Adrenal gland (tissue), 12 donors: ENCODE results near the gene FAM9B. TPM values are rescaled to one million over a fixed set of nuclear protein-coding genes. Genes with fewer than 3 reads are reported as not detected.
"Not testable (repeated sequence)": the region's sequence is repeated elsewhere in the genome, so short reads cannot be mapped to it uniquely, and the experiment has no call there.

Source experiments
- DNase-seq, 7 donors: peaks; one replicate each; pipeline ENCODE4 v3.0.0-alpha.2; 2019 to 2020
- H3K27ac ChIP-seq, 5 donors: fragments of 200-600 bp; sonication (generic) in 4 of 5; 1 replicate in 3 of 5; 2 replicates in 2 of 5; pipeline versions ENCODE4 v1.5.1 to v1.8.0; 2016 to 2020; ENCODE audit warnings: mild to moderate bottlenecking in 1 of 5
- H3K27me3 ChIP-seq: fragments of 200-600 bp; 2 replicates; pipeline ENCODE4 v1.8.0; 2021
- H3K36me3 ChIP-seq, 2 donors: fragments of 200-600 bp; replicated peaks in 1 of 2; 1 replicate in 1 of 2; 2 replicates in 1 of 2; pipeline versions ENCODE4 v1.5.1 to v1.8.0; 2018 to 2022
- H3K4me1 ChIP-seq, 2 donors: fragments of 200-600 bp; replicated peaks in 1 of 2; 1 replicate in 1 of 2; 2 replicates in 1 of 2; pipeline versions ENCODE4 v1.5.1 to v1.8.0; 2018 to 2021
- H3K4me3 ChIP-seq, 4 donors: fragments of 200-600 bp; sonication (generic) in 3 of 4; one replicate each; pipeline ENCODE4 v1.5.1; 2016 to 2018
- H3K9me3 ChIP-seq, 3 donors: fragments of 200-600 bp; sonication (generic) in 1 of 3; replicated peaks in 1 of 3; 1 replicate in 2 of 3; 2 replicates in 1 of 3; pipeline versions ENCODE4 v1.5.1 to v1.8.0; 2016 to 2021
- CTCF ChIP-seq, 6 experiments: fragments of 450-650 bp in 4 of 6; fragments of 200-600 bp in 2 of 6; sonication (generic) in 1 of 6; IDR thresholded peaks; 1 replicate in 5 of 6; 2 replicates in 1 of 6; pipeline versions ENCODE4 v1.5.1 to v1.8.0; 2016 to 2021; ENCODE audit warnings: antibody characterized with exemption in 6 of 6, mild to moderate bottlenecking in 2 of 6, moderate library complexity in 1 of 6
- POLR2A ChIP-seq, 2 donors: fragments of 450-650 bp; IDR thresholded peaks; one replicate each; pipeline ENCODE4 v1.6.1; 2017; ENCODE audit warnings: antibody characterized with exemption in 2 of 2, mild to moderate bottlenecking in 2 of 2, moderate library complexity in 1 of 2
- WGBS, 4 donors: extraction: QIAGEN DNeasy Blood & Tissue Kit in 2 of 4; methylation state at CpG; one replicate each; pipeline versions ENCODE4 v1.1.5 to v1.1.7; 2013 to 2017; 5-methylcytosine and 5-hydroxymethylcytosine counted together
- intact Hi-C, 2 donors: fragments of 100-400 bp; cut with DNase I; formaldehyde crosslinking; loops; one replicate each; pipeline versions ENCODE4 v1.14.1 to v1.15.0; 2022 to 2023
- polyA plus RNA-seq, 3 donors: library from polyadenylated mRNA; stranded (reverse); fragments of 200-250 nt in 2 of 3; fragments of 350-450 nt in 1 of 3; fragmentation: Illumina TruSeq in 1 of 3; extraction: RNeasy Lipid Tissue Mini Kit (QIAGEN cat#74804) in 1 of 3; gene quantifications; one replicate each; pipeline ENCODE4 v1.2.3, GENCODE V29; 2013 to 2014
- total RNA-seq, 9 donors: library from RNA; depleted of rRNA in 4 of 9; stranded (reverse); fragments of >200 nt in 4 of 9; fragments of 120-200 nt in 1 of 9; fragmentation: NEBNext Ultra II Directional in 1 of 9; extraction: Animal tissue kit (Norgen Biotek cat#: 25700) in 1 of 9; gene quantifications; one replicate each; pipeline versions ENCODE4 v1.1.0 to v1.2.4, GENCODE V29; 2013 to 2023
- donor health status: healthy with polysubstance abuse.
- donor health status: Bipolar disorder and iron deficiency.
- donor health status: DM: yes; HTN: yes; CAD: no.
- donor health status: DM: no; HTN: no; CAD: no.
- donor health status: DM: no; HTN: no; CAD: no.
- donor health status: DM: yes; HTN: yes; CAD: no.

The FAM9B gene
- total and polyA plus RNA-seq, 12 donors: 0.44 to 0.56 (median 0.44) TPM; not detected in 9

GRCh38 chrX:9023293-9023692, 10.6 kb downstream of the FAM9B start:
- Histone ChIP-seq H3K4me1 (no peaks in the 10 kb centered on the region), H3K27ac (no peak overlapping the region), H3K36me3 (no peaks in the 10 kb centered on the region), H3K4me3 (no peak overlapping the region), H3K9me3 (no peaks in the 10 kb centered on the region), H3K27me3 (no peaks in the 10 kb centered on the region)
- peak in 1 of 7 donors; percentile 0 for DNase-seq
- intact Hi-C loops: no loop called here
- TF ChIP-seq POLR2A (IDR thresholded peaks at IDR 0.05) (no peak), CTCF (IDR thresholded peaks at IDR 0.05) (no peak)
- WGBS, 4 donors: 65 to 74% (median 65%) methylated on average over 2 of the region's 2 CpGs

GRCh38 chrX:9019151-9019550, 14.8 kb downstream of the FAM9B start:
- TF ChIP-seq POLR2A (IDR thresholded peaks at IDR 0.05): no peak
- no peak for TF ChIP-seq CTCF (IDR thresholded peaks at IDR 0.05)
- Histone ChIP-seq H3K27ac (no peak overlapping the region), H3K27me3 (no peaks in the 10 kb centered on the region), H3K4me1 (no peaks in the 10 kb centered on the region), H3K4me3 (no peak overlapping the region), H3K36me3 (no peaks in the 10 kb centered on the region), H3K9me3 (no peaks in the 10 kb centered on the region)
- 73 to 80% (median 79%) methylated on average over 2 of the region's 2 CpGs for WGBS, 4 donors
- DNase-seq: no peak
- intact Hi-C loops: no loop called here

- H3K27me3 ChIP-seq, H3K4me1 ChIP-seq, intact Hi-C loops, H3K9me3 ChIP-seq, H3K36me3 ChIP-seq, DNase-seq, H3K4me3 ChIP-seq, H3K27ac ChIP-seq: not testable (repeated sequence)
- 70 to 80% (median 73%) methylated on average over 5 of the region's 5 CpGs for WGBS, 4 donors
These were observed 15.6 kb downstream of the FAM9B start for GRCh38 chrX:9018332-9018731.

GRCh38 chrX:9003041-9003440, 30.9 kb downstream of the FAM9B start:
- TF ChIP-seq CTCF (IDR thresholded peaks at IDR 0.05) (no peak), POLR2A (IDR thresholded peaks at IDR 0.05) (no peak)
- no peaks in the 10 kb centered on the region for H3K36me3 ChIP-seq
- no peak overlapping the region for H3K4me3 ChIP-seq
- no peaks in the 10 kb centered on the region for H3K4me1 ChIP-seq
- H3K27me3 ChIP-seq: peaks cover 4% of the 10 kb centered on the region
- no peak overlapping the region for H3K27ac ChIP-seq
- intact Hi-C loops: no loop called here
- 69 to 80% (median 74%) methylated on average over 3 of the region's 3 CpGs for WGBS, 4 donors
- no peak for DNase-seq
- H3K9me3 ChIP-seq: no peaks in the 10 kb centered on the region

GRCh38 chrX:8988446-8988845, 45.5 kb downstream of the FAM9B start:
- H3K4me3 ChIP-seq: no peak overlapping the region
- H3K36me3 ChIP-seq: no peaks in the 10 kb centered on the region
- no peak for TF ChIP-seq POLR2A (IDR thresholded peaks at IDR 0.05)
- DNase-seq: peak in 1 of 7 donors; percentile 1
- intact Hi-C loops: no loop called here
- WGBS, 4 donors: 62 to 77% (median 76%) methylated on average over 2 to 4 of the region's 4 CpGs; no CpG with 5 or more reads in 1 of the 4 donors
- no peaks in the 10 kb centered on the region for H3K9me3 ChIP-seq
- H3K27me3 ChIP-seq: no peaks in the 10 kb centered on the region
- H3K4me1 ChIP-seq: no peaks in the 10 kb centered on the region
- H3K27ac ChIP-seq: no peak overlapping the region
